Stimulated activated CD4-positive, alpha-beta T cell treated with anti-CD3 and anti-CD28 coated beads, Interleukin-2, amount 100 ng/mL, for 4 hours (primary cell): ENCODE measurements around the gene ARMS2.
A peak's percentile ranks its signal among the peaks of the same experiment; 100 is the strongest.

ENCODE experiments used
- DNase-seq: peaks from one replicate; pipeline ENCODE4 v3.0.0-alpha.2; 2020; ENCODE audit warnings: low read depth

Gene ARMS2, protein sequence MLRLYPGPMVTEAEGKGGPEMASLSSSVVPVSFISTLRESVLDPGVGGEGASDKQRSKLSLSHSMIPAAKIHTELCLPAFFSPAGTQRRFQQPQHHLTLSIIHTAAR

GRCh38 chr10:122454603-122455080 lies at the start of gene ARMS2:
TSS of gene ARMS2 (plus strand) at chr10:122454653. CDS start at chr10:122454728, 75 bp downstream.
- DNase-seq, result no peak

- peak; percentile 64 for DNase-seq
These were observed 46.9 kb upstream of the ARMS2 start for GRCh38 chr10:122407375-122408125.

GRCh38 chr10:122413327-122413726 lies 41.1 kb upstream of the ARMS2 start:
- no peak for DNase-seq

DNA sequence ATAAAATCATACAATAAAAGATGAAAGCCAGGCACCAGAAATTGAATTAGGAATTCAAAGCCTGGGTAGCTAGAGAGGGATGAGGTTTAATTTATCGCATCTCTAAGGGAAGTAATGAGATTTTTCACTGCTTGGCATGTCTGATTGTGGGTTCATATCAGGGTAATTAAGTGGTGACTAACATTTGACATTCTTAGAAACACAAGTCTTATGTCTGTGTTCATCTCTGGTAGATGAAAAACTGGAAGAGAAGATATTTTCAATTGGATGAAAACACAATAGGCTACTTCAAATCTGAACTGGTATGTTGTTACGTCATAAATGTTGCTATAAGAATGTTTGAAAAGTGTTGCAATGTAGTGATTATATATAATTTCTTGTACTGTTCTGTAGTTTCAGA lies 36.8 kb upstream of the ARMS2 start:
- DNase-seq, result no peak

- DNase-seq, result no peak
These were observed 35.4 kb upstream of the ARMS2 start for GRCh38 chr10:122419016-122419415.

GRCh38 chr10:122419876-122420623 lies 34.4 kb upstream of the ARMS2 start:
- DNase-seq, result no peak

DNA sequence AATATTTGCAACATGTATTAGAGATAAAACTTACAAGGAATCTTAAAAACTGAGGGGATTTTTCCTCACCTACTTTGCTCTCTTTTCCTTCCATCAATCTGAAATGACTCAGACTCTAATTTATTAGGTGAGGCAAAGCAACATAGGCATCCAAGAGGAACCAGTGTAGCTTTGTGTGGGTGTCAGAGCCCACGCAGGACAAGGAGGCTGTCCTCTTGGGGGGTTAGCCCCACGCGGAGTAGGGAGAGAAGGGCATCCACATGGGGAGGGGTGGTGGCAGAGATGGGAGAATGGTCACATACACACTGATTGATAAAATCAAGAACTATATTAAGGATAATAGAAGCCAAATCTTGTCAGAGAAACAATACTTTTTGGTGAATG lies 33.8 kb upstream of the ARMS2 start:
- no peak for DNase-seq

- DNase-seq, result no peak
These were observed 33.3 kb upstream of the ARMS2 start for GRCh38 chr10:122421054-122421625.

- no peak for DNase-seq
These were observed 32.7 kb upstream of the ARMS2 start for GRCh38 chr10:122421742-122422141.

DNA sequence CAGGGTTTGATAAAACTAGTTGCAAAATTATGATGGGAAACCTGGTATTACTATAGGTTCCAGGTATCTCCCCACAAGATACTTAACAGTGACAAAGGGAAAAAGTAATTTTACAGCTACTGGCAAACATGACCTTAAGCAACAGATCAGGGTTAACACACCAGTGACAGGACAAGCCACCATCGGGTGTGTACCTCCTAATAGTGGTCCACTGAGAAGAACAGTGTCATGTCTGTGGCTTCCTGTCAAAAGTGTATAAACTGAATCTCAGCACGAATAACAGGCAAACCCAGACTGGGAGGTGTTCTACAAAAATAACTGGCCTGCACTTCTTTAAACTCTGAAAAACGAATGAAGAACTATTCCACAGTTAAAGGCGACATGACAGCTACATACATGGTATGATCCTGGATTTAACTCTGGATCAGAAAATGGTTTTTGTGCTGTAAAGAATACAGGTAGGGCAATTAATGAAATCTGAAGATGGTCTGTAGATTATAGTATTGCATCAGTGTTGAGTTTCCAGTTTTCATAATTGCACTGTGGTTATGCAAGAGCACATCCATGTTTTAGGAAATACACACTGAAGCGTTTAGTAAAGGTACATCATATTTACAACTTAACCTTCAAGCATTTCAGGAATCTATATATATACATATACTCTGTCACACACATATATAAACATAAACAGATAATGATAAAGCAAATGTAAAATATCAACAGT lies 32.0 kb upstream of the ARMS2 start:
- no peak for DNase-seq

DNA sequence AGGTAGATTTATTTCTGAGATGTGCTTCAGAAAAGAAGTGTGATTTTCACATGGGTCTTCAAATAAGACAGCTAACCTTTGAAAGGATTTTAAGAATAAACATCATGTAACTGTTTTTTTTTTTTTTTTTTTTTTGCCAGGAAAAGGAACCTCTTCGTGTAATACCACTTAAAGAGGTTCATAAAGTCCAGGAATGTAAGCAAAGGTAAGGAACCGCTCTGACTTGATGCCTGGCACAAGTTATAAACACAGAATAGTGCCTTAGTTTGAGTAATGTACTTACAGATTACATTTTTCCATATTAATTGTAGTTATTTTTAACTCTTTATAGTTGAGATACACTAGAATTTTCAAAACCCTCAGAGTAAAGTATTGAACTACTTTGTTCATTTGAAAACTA lies 30.4 kb upstream of the ARMS2 start:
- no peak for DNase-seq

GRCh38 chr10:122426829-122427228 lies 27.6 kb upstream of the ARMS2 start:
- DNase-seq, result no peak

GRCh38 chr10:122427280-122427679 lies 27.2 kb upstream of the ARMS2 start:
- no peak for DNase-seq

DNA sequence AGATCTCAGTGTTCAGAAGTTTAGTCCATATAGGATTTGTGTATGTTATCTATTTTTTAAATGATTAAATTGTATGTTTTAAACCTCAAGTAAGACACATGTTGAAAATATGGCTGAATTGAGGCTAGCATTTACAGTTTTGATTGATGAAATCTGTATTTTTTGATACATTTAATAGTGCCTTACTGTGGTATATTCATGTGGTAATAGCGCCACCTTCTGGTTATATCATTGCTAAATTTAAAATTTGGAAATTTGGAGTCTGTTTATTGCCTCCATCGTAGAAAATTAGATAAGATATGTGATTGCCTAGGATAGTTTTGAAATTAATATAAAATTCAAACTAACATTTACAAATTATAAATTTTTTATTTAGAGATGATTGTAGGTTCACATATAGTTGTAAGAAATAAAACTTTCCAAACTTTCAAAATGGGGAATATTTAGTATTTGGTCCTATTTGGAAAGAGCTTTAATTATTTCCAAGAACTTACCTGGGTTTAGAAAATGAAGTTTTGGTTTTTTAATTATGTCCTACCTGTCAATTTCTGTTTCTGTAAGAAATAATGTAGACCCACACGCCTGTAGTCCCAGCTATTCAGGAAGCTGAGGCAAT lies 19.1 kb upstream of the ARMS2 start:
- DNase-seq, result no peak

GRCh38 chr10:122441961-122442360 lies 12.5 kb upstream of the ARMS2 start:
- DNase-seq, result no peak

GRCh38 chr10:122445469-122445868 lies 9.0 kb upstream of the ARMS2 start:
- DNase-seq, result no peak

DNA sequence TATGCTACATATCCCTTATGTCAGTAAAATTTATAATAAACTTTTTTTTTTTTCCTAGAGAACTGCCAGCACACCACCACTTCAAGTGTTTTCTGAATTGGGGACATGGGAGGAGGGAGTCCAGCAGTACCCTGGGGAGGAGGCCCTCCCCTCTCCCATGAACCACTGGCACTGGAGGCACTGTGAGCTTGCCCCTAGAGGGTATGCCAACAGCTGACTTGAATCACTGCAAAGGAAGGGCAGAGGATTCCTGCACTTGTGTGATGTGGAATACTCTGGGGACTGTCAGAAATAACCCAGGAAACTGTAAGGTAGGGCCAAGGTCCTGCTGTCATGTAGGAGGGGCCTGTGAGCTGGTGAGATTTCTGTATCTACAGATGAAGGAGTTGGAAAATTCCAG lies 8.5 kb upstream of the ARMS2 start:
- DNase-seq, result no peak

DNA sequence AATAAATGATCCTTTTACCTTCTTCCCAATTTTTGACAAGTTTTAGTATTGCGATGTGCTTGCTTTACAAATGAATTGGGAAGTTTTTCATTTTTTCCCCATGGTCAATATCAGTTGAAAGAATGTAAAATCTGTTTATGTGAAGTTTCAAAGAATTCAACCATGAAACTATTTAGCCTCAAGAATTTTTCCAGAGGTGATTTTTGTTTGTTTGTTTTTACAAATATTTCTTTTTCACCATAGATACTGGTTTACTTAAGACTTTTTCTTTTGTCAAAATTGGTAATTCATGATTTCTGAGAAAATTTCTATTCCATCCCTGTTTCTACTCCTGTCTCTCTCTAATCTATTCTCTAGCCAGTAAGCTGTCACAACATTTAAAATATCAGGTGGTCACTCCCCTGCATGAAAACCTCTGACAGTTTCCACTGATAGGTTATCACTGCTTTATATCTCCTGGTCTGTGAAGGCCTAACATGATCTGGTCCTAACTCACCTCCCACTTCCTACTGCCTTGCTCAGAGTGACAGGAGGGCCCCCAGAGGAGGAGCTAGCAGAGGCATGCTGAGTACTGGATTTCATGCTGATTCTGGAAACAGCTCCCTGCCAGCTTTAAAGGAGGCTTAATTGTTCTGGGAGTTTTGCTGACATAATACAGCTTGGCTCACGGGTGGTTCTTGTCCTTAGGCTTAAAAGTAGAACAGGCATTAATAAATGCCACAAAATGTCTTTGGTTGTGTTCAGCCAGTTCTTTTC lies 7.6 kb upstream of the ARMS2 start:
- no peak for DNase-seq

DNA sequence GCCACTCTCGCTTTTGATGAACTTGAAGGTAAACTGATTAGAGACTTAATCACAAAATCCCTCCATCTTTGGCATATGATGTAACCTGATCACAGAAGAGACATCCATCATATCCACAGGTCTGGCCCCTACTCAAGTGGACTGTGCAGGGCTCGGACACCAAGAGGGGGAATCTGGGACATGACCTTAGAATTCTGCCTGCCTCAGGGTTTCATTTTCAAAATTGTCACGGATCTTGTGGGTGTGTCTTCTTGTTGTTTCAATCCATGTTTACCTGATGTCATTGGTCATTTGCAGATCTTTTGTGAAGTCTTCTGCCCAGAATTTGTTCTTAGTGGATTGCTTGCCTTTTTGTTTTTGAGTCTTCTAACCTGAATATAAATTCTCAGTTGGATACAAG lies 5.9 kb upstream of the ARMS2 start:
- DNase-seq, result no peak

DNA sequence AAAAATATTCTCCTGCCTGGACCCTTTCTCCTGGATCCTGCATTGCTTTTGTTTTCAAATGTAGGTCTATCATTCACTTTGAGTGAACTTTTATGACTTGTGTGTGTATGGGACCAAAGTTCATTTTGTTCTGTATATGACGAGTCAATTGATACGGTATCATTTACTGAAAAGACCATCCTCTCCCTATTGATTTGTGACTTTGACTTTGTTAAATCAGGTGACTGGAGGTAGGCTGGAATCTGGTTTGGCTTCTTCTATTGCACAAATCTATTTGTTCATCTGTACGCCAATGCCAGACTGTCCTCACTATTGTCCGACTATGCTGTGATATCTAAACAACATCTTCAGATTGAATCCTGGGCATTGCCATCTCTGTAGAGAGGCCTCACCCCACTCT lies 5.3 kb upstream of the ARMS2 start:
- DNase-seq, result no peak
